Esophagus muscularis mucosa (tissue), 2 donors: ENCODE results near the gene NPFF.

Source experiments
- POLR2A ChIP-seq: fragments of 450-650 bp; IDR thresholded peaks from one replicate; pipeline ENCODE4 v1.6.1; 2017; ENCODE audit warnings: antibody characterized with exemption, moderate library complexity, mild to moderate bottlenecking, low read depth
- POLR2AphosphoS5 ChIP-seq, 2 donors: sonication (generic); formaldehyde crosslinking; IDR thresholded peaks; one replicate each; pipeline ENCODE4 v1.6.1; 2017; ENCODE audit warnings: antibody characterized with exemption in 2 of 2

DNA sequence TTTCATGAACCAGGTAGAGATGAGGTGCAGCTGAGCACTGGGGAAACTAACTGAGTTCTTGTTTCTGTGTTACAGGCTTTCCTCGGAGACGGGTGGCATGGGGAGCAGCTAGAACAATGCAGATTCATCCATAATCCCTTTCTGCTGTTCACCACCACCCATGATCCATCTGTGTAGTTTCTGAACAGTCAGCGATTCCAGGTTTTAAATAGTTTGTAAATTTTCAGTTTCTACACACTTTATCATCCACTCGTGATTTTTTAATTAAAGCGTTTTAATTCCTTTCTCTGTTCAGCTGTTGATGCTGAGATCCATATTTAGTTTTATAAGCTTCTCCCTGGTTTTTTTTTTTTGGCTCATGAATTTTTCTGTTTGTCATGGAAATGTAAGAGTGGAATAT lies 28.0 kb downstream of the NPFF start:
- no peak for TF ChIP-seq POLR2AphosphoS5 (IDR thresholded peaks at IDR 0.05)
- TF ChIP-seq POLR2A: no peak
